ENCODE data around the gene UBE2G2.

DNA sequence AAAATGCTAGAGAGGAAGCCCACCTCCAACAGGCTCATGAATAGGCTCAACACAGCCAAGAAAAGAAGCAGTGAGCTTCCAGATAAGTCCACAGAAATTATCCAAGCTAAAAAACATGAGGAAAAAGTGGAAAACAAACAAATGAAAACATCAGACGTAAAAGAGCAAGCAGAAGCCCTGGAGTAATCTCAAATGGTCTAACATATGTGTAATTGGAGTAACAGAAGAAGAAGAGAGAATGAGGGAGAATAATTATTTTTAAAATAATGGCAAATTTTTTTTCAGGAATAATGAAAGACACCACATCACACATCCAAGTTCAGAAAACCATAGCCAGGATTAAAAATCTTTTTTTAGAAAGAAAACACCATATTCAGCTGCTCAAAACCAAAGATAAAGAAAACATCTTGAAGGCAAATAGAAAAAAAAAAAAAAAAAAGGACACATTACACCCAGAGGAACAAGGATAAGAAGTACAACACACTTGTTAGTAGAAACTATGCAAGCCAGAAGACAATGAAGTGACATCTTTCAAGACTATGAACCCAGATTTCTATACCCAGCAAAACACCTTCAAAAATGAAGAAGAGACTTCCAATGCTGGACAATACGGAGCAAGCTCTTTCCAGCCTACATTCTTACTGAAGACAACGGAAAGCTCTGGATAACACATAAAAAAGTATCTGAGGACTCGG lies 26.9 kb upstream of the UBE2G2 start:
- TF ChIP-seq CTCF (IDR thresholded peaks at IDR 0.05; ENCODE audit: poor library complexity), result no peak
- no peak for TF ChIP-seq EZH2 (IDR thresholded peaks at IDR 0.05; ENCODE audit: borderline replicate concordance)
- no peak for TF ChIP-seq EZH2phosphoT487 (IDR thresholded peaks at IDR 0.05; ENCODE audit: low read depth, severe bottlenecking, unreplicated experiment)
